HepG2 (cell line): ENCODE results near the gene FMN2.

ENCODE experiments used
- ADNP ChIP-seq: sonication (generic); formaldehyde crosslinking; IDR thresholded peaks from 2 replicates; pipeline ENCODE4 v1.4.0; 2020; ENCODE audit warnings: missing genetic modification reagents
- AKAP8 ChIP-seq: sonication (generic); formaldehyde crosslinking; IDR thresholded peaks from 2 replicates; pipeline ENCODE4 v1.5.1; 2020; ENCODE audit warnings: mild to moderate bottlenecking, missing genetic modification reagents
- FLYWCH1 ChIP-seq: sonication (generic); formaldehyde crosslinking; IDR thresholded peaks from 2 replicates; pipeline ENCODE4 v1.8.1; 2023; ENCODE audit warnings: mild to moderate bottlenecking, missing genetic modification reagents
- KDM1A ChIP-seq: IDR thresholded peaks from 2 replicates; pipeline ENCODE4 v1.6.1; 2016; ENCODE audit warnings: missing compliant biosample characterization
- PLRG1 ChIP-seq: fragments of 450-650 bp; conservative IDR thresholded peaks from 2 replicates; pipeline ENCODE4 v1.6.1; 2016
- SMAD9 ChIP-seq: sonication (generic); formaldehyde crosslinking; IDR thresholded peaks from 2 replicates; pipeline ENCODE4 v1.5.1; 2020; ENCODE audit warnings: mild to moderate bottlenecking, missing genetic modification reagents
- ZBTB1 ChIP-seq: sonication (generic); formaldehyde crosslinking; IDR thresholded peaks from 2 replicates; pipeline ENCODE4 v1.4.0; 2020; ENCODE audit warnings: missing genetic modification reagents, borderline replicate concordance
- ZSCAN29 ChIP-seq: sonication (generic); formaldehyde crosslinking; conservative IDR thresholded peaks from 2 replicates; pipeline ENCODE4 v1.4.0; 2020; ENCODE audit warnings: mild to moderate bottlenecking, missing genetic modification reagents
- TF ChIP-seq, protein P1 (sequence below): IDR thresholded peaks from 2 replicates; pipeline ENCODE4 v1.6.1; 2012; ENCODE audit warnings: inconsistent platforms
- TF ChIP-seq, protein P2 (sequence below): sonication (generic); formaldehyde crosslinking; IDR thresholded peaks from 2 replicates; pipeline ENCODE4 v1.4.0; 2020; ENCODE audit warnings: low read depth, mild to moderate bottlenecking, missing genetic modification reagents
- TF ChIP-seq, protein P3 (sequence below): sonication (generic); formaldehyde crosslinking; IDR thresholded peaks from 2 replicates; pipeline ENCODE4 v1.5.0; 2020; ENCODE audit warnings: mild to moderate bottlenecking, missing genetic modification reagents, moderate library complexity
- TF ChIP-seq, protein P4 (sequence below): sonication (generic); formaldehyde crosslinking; IDR thresholded peaks from 2 replicates; pipeline ENCODE4 v1.5.1; 2020; ENCODE audit warnings: missing genetic modification reagents, mild to moderate bottlenecking, borderline replicate concordance

DNA sequence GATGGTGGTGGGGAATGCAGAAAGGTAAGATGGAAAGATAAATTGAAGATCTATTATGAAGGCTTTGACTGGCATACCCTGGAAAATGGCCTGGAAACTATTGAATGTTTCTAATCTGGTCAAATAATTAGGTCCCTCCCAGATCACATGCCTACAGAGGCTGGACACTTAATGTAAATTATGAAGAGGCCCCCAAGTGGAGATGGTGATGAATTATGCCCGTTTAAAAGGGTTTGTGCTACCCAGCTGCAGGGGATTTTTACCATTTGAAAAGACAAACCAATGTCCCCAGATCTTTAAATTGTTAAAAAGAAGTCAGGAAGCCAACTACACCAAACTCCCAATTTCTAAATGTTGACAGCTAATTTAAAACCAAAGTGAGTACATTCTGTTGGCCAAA is 35.7 kb upstream of the FMN2 start:
- TF ChIP-seq SMAD9 (CRISPR knock-in tag) (no peak), ZBTB1 (CRISPR knock-in tag) (no peak), FLYWCH1 (CRISPR knock-in tag) (no peak), PLRG1 (no peak), AKAP8 (CRISPR knock-in tag) (no peak), KDM1A (CRISPR knock-in tag) (no peak), ZSCAN29 (CRISPR knock-in tag) (no peak), ADNP (no peak)
- TF ChIP-seq, protein P1, sequence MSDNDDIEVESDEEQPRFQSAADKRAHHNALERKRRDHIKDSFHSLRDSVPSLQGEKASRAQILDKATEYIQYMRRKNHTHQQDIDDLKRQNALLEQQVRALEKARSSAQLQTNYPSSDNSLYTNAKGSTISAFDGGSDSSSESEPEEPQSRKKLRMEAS = no peak
- TF ChIP-seq, protein P2, sequence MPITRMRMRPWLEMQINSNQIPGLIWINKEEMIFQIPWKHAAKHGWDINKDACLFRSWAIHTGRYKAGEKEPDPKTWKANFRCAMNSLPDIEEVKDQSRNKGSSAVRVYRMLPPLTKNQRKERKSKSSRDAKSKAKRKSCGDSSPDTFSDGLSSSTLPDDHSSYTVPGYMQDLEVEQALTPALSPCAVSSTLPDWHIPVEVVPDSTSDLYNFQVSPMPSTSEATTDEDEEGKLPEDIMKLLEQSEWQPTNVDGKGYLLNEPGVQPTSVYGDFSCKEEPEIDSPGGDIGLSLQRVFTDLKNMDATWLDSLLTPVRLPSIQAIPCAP (CRISPR knock-in tag) = no peak
- TF ChIP-seq, protein P3, sequence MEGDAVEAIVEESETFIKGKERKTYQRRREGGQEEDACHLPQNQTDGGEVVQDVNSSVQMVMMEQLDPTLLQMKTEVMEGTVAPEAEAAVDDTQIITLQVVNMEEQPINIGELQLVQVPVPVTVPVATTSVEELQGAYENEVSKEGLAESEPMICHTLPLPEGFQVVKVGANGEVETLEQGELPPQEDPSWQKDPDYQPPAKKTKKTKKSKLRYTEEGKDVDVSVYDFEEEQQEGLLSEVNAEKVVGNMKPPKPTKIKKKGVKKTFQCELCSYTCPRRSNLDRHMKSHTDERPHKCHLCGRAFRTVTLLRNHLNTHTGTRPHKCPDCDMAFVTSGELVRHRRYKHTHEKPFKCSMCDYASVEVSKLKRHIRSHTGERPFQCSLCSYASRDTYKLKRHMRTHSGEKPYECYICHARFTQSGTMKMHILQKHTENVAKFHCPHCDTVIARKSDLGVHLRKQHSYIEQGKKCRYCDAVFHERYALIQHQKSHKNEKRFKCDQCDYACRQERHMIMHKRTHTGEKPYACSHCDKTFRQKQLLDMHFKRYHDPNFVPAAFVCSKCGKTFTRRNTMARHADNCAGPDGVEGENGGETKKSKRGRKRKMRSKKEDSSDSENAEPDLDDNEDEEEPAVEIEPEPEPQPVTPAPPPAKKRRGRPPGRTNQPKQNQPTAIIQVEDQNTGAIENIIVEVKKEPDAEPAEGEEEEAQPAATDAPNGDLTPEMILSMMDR (CRISPR knock-in tag) = no peak
- TF ChIP-seq, protein P4, sequence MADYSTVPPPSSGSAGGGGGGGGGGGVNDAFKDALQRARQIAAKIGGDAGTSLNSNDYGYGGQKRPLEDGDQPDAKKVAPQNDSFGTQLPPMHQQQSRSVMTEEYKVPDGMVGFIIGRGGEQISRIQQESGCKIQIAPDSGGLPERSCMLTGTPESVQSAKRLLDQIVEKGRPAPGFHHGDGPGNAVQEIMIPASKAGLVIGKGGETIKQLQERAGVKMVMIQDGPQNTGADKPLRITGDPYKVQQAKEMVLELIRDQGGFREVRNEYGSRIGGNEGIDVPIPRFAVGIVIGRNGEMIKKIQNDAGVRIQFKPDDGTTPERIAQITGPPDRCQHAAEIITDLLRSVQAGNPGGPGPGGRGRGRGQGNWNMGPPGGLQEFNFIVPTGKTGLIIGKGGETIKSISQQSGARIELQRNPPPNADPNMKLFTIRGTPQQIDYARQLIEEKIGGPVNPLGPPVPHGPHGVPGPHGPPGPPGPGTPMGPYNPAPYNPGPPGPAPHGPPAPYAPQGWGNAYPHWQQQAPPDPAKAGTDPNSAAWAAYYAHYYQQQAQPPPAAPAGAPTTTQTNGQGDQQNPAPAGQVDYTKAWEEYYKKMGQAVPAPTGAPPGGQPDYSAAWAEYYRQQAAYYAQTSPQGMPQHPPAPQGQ (CRISPR knock-in tag) = no peak
